Keratinocyte (primary cell): ENCODE data around the gene CTNND2.

ENCODE experiments used
- EZH2 ChIP-seq: IDR thresholded peaks from one replicate; pipeline ENCODE4 v1.6.1; 2012; ENCODE audit warnings: inconsistent platforms, mild to moderate bottlenecking, low read length, moderate library complexity
- TF ChIP-seq, protein P1 (sequence below), 3 experiments: IDR thresholded peaks in 1 of 3; conservative IDR thresholded peaks in 1 of 3; optimal IDR thresholded peaks in 1 of 3; 2 replicates in 2 of 3; 3 replicates in 1 of 3; pipeline versions ENCODE3 to v1.5.1; 2011; ENCODE audit warnings: low read length in 3 of 3, mild to moderate bottlenecking in 3 of 3, moderate library complexity in 2 of 3, control low read depth in 1 of 3, inconsistent platforms in 1 of 3; ENCODE audit not compliant: insufficient read depth in 2 of 3; ENCODE audit errors: extremely low read depth in 1 of 3

DNA sequence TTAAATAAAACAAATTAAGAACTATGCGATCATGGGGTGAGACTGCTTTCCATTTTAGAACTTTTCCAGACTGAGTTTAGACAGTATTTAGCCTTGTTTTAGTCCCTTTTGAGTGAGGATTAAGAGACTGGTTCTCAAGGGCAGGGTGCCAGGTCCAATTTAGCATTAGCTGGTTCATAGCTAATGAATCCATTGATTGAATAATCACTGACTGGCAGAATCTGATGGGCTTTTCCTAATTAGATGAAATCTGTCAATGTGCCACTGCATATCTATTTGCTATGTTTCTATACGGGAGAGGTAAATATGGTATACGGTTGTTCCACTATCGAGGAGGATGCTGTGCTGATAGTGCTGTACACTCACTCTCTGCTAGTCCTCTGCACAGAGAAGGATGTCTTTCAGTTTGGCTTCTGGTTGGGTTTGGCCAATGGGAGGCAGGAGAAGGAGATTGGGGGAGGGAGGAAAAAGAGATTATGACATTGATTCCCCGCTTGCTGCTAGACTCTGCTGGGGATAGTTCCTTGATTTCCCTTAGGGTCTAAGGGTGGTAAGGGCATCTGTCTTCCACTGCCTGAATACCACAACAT lies 496.6 kb downstream of the CTNND2 start:
- TF ChIP-seq, protein P1, sequence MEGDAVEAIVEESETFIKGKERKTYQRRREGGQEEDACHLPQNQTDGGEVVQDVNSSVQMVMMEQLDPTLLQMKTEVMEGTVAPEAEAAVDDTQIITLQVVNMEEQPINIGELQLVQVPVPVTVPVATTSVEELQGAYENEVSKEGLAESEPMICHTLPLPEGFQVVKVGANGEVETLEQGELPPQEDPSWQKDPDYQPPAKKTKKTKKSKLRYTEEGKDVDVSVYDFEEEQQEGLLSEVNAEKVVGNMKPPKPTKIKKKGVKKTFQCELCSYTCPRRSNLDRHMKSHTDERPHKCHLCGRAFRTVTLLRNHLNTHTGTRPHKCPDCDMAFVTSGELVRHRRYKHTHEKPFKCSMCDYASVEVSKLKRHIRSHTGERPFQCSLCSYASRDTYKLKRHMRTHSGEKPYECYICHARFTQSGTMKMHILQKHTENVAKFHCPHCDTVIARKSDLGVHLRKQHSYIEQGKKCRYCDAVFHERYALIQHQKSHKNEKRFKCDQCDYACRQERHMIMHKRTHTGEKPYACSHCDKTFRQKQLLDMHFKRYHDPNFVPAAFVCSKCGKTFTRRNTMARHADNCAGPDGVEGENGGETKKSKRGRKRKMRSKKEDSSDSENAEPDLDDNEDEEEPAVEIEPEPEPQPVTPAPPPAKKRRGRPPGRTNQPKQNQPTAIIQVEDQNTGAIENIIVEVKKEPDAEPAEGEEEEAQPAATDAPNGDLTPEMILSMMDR (optimal IDR thresholded peaks at IDR 0.05 in 1 of 3, IDR thresholded peaks at IDR 0.05 in 1 of 3, conservative IDR thresholded peaks at IDR 0.05 in 1 of 3; ENCODE audit: extremely low read depth in 1 of 3, insufficient read depth in 2 of 3, low read length in 3 of 3) = no peak
- TF ChIP-seq EZH2 = no peak
